Measurements from ENCODE around the gene TBC1D5. TPM values are rescaled to one million over a fixed set of nuclear protein-coding genes. Genes with fewer than 3 reads are reported as not detected.
"Not testable (repeated sequence)": the region's sequence is repeated elsewhere in the genome, so short reads cannot be mapped to it uniquely, and the experiment has no call there.

TBC1D5 gene
- total and polyA plus RNA-seq, 2 donors (not counting 1 experiment from before 2014, with no cell fraction given), result 22.6 to 111 TPM

- Mint-ChIP-seq H3K9me3 (ENCODE audit: insufficient read depth) (no peaks in the 10 kb centered on the region), H3K4me1 (peaks cover 23% of the 10 kb centered on the region), H3K27me3 (no peaks in the 10 kb centered on the region), H3K4me3 (no peak overlapping the region), H3K27ac (no peak overlapping the region)
- no peak for ATAC-seq (ENCODE audit: low read depth)
- H3K4me3 ChIP-seq (ENCODE audit: control extremely low read depth in 1 of 5, extremely low read depth in 1 of 5, insufficient read depth in 1 of 5, low read depth in 2 of 5, low read length in 4 of 5), result no peak overlapping the region
- POLR2A ChIA-PET, result no interaction called here
- H3K9me3 ChIP-seq (ENCODE audit: control extremely low read depth in 1 of 3, control insufficient read depth in 2 of 3, insufficient read depth in 1 of 3, low read length in 2 of 3), result no peaks in the 10 kb centered on the region
- H4K20me1 ChIP-seq (ENCODE audit: control insufficient read depth, insufficient read depth, low read length, poor library complexity, severe bottlenecking), result peaks cover 30% of the 10 kb centered on the region
- H3K9ac ChIP-seq (ENCODE audit: low read length), result no peak overlapping the region
- no peaks in the 10 kb centered on the region for H3K4me1 ChIP-seq (ENCODE audit: control insufficient read depth in 2 of 2, insufficient read depth in 2 of 2, low read length in 2 of 2)
- no peak overlapping the region for H3K27ac ChIP-seq (ENCODE audit: low read length in 2 of 2)
- no peak for DNase-seq
- peaks cover 0 to 2% of the 10 kb centered on the region in 2 experiments for H3K36me3 ChIP-seq (replicated peaks in 1 of 2; ENCODE audit: control extremely low read depth in 1 of 2, control insufficient read depth in 1 of 2, extremely low read depth in 1 of 2, insufficient read depth in 2 of 2, low read length in 1 of 2)
- peaks cover 71% of the 10 kb centered on the region for H3K79me2 ChIP-seq (ENCODE audit: control insufficient read depth, insufficient read depth, low read length)
- CTCF ChIA-PET, result interaction anchor here (1.3 to 4.0 kb wide), 2 partner anchors 10 to 203 kb away, joined by 4 to 21 read pairs; no protein-coding TSS in a partner anchor
- no peak overlapping the region for H3K4me2 ChIP-seq (replicated peaks; ENCODE audit: low read depth, low read length, poor library complexity, severe bottlenecking)
- no peaks in the 10 kb centered on the region for H3K27me3 ChIP-seq (replicated peaks in 1 of 4; ENCODE audit: control extremely low read depth in 1 of 4, control insufficient read depth in 3 of 4, insufficient read depth in 4 of 4, low read length in 3 of 4)
- TF ChIP-seq, protein P1, sequence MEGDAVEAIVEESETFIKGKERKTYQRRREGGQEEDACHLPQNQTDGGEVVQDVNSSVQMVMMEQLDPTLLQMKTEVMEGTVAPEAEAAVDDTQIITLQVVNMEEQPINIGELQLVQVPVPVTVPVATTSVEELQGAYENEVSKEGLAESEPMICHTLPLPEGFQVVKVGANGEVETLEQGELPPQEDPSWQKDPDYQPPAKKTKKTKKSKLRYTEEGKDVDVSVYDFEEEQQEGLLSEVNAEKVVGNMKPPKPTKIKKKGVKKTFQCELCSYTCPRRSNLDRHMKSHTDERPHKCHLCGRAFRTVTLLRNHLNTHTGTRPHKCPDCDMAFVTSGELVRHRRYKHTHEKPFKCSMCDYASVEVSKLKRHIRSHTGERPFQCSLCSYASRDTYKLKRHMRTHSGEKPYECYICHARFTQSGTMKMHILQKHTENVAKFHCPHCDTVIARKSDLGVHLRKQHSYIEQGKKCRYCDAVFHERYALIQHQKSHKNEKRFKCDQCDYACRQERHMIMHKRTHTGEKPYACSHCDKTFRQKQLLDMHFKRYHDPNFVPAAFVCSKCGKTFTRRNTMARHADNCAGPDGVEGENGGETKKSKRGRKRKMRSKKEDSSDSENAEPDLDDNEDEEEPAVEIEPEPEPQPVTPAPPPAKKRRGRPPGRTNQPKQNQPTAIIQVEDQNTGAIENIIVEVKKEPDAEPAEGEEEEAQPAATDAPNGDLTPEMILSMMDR (IDR thresholded peaks at IDR 0.05), result no peak
- no peak for TF ChIP-seq EZH2 (IDR thresholded peaks at IDR 0.05; ENCODE audit: borderline replicate concordance, insufficient read depth, low read depth, low read length, poor library complexity, severe bottlenecking)
- intact Hi-C loops (cut with micrococcal nuclease), result no loop called here
- no peak overlapping the region for H2AFZ ChIP-seq (ENCODE audit: insufficient read depth, low read depth, low read length, poor library complexity, severe bottlenecking)
Measured at GRCh38 chr3:17638356-17638755, 104.1 kb downstream of the TBC1D5 start.

GRCh38 chr3:17635675-17636074 is 106.8 kb downstream of the TBC1D5 start:
- H3K27me3 Mint-ChIP-seq; H3K27ac Mint-ChIP-seq; H3K36me3 ChIP-seq (replicated peaks in 1 of 2; ENCODE audit: control extremely low read depth in 1 of 2, control insufficient read depth in 1 of 2, extremely low read depth in 1 of 2, insufficient read depth in 2 of 2, low read length in 1 of 2); H3K4me1 ChIP-seq (ENCODE audit: control insufficient read depth in 2 of 2, insufficient read depth in 2 of 2, low read length in 2 of 2); H2AFZ ChIP-seq (ENCODE audit: insufficient read depth, low read depth, low read length, poor library complexity, severe bottlenecking); H3K9ac ChIP-seq (ENCODE audit: low read length); H3K4me3 Mint-ChIP-seq; ATAC-seq (ENCODE audit: low read depth); H3K4me2 ChIP-seq (replicated peaks; ENCODE audit: low read depth, low read length, poor library complexity, severe bottlenecking); H3K27ac ChIP-seq (ENCODE audit: low read length in 2 of 2); POLR2A ChIA-PET; H3K9me3 Mint-ChIP-seq (ENCODE audit: insufficient read depth); intact Hi-C loops (cut with micrococcal nuclease); H3K4me3 ChIP-seq (ENCODE audit: control extremely low read depth in 1 of 5, extremely low read depth in 1 of 5, insufficient read depth in 1 of 5, low read depth in 2 of 5, low read length in 4 of 5); H3K27me3 ChIP-seq (replicated peaks in 1 of 4; ENCODE audit: control extremely low read depth in 1 of 4, control insufficient read depth in 3 of 4, insufficient read depth in 4 of 4, low read length in 3 of 4); H3K9me3 ChIP-seq (ENCODE audit: control extremely low read depth in 1 of 3, control insufficient read depth in 2 of 3, insufficient read depth in 1 of 3, low read length in 2 of 3); DNase-seq: not testable (repeated sequence)
- no CpG with 5 or more reads among the region's 2 CpGs for WGBS (ENCODE audit: insufficient coverage)
- CTCF ChIA-PET, result interaction anchor here (1.6 to 1.8 kb wide), 2 partner anchors 9 to 206 kb away, joined by 5 to 7 read pairs; no protein-coding TSS in a partner anchor
- Histone ChIP-seq H3K79me2 (ENCODE audit: control insufficient read depth, insufficient read depth, low read length) (peaks cover 70% of the 10 kb centered on the region), H4K20me1 (ENCODE audit: control insufficient read depth, insufficient read depth, low read length, poor library complexity, severe bottlenecking) (peaks cover 29% of the 10 kb centered on the region)
- H3K4me1 Mint-ChIP-seq, result peaks cover 30% of the 10 kb centered on the region

All from B cell (primary cell).